Measurements from ENCODE around the gene MARK3. TPM values are rescaled to one million over a fixed set of nuclear protein-coding genes. Genes with fewer than 3 reads are reported as not detected.
"Not testable (repeated sequence)": the region's sequence is repeated elsewhere in the genome, so short reads cannot be mapped to it uniquely, and the experiment has no call there.

Gene MARK3
- total and polyA plus RNA-seq, 2 donors, result 44.4 to 130 TPM

DNA sequence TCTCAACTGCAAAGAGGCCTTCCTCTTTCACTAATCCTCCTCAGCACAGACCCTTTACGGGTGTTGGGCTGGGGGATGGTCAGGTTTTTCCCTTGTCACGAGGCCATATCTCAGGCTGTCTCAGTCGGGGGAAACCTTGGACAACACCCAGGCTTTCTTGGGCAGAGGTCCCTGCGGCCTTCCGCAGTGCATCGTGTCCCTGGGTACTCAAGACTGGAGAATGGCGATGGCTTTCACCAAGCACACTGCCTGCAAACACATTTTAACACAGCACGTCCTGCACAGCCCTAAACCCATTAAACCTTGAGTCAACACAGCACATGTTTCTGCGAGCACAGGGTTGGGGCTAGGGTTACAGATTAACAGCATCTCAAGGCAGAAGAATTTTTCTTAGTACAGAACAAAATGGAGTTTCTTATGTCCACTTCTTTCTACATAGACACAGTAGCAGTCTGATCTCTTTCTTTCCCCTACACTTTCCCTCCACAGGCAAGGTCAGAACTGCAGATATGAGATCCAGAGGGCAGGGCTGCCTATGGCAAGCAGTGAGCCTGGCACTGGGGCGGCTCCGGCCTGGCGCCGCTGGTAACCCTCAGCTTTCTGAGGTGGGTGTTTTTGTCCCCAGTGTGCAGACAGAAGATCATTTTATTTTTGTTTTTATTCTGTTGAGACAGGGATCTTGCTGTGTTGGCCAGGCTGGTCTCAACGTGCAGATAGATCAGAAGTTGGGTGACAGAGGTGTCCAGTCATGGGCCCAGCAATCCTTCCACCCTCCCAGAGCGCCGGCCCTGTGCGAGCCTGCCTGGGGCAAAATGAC is 140.4 kb downstream of the MARK3 start:
- 56% methylated on average over 17 of the region's 17 CpGs for WGBS
- peak; percentile 81 for DNase-seq (ENCODE audit: extremely low spot score)
- not testable (repeated sequence) for H3K4me3 ChIP-seq (ENCODE audit: low read depth, low read length); H3K27ac ChIP-seq (ENCODE audit: low read depth); H3K36me3 ChIP-seq (ENCODE audit: insufficient read depth); H3K4me1 ChIP-seq (ENCODE audit: insufficient read depth)

DNA sequence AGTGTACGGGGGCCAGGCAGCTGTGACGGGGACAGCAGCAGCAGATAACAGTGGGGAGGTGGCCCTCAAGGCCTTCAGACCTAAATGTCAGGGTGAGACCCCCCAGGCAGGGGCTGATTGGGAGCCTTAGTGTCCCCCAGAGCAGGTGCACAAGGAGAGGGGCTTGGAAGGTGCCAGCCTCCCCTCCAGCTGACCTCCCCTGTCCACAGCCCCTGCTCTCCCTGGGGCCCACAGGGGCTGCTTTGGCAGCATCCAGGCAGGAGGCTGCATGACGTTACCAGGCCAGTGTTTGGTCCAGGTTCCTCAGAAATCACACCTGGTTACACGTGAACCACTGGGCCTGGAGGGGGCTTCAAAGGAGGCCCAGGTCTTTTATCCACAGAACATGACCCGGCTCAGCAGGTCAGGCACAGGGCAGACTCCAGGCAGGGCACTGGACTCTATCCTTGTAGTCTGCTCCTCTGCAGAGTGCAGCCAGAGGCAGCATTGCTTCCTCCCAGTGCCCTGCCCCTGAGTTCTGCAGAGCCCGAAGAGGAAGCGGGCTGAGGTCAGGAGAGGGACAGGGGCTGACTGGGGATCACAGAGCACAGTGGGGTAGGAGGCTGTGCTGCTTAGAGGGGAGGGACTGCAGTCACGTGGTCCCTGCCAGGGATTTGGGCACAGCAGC is 141.2 kb downstream of the MARK3 start:
- no peak overlapping the region for H3K4me3 ChIP-seq (ENCODE audit: low read depth, low read length)
- no peaks in the 10 kb centered on the region for H3K36me3 ChIP-seq (ENCODE audit: insufficient read depth)
- no peak overlapping the region for H3K27ac ChIP-seq (ENCODE audit: low read depth)

DNA sequence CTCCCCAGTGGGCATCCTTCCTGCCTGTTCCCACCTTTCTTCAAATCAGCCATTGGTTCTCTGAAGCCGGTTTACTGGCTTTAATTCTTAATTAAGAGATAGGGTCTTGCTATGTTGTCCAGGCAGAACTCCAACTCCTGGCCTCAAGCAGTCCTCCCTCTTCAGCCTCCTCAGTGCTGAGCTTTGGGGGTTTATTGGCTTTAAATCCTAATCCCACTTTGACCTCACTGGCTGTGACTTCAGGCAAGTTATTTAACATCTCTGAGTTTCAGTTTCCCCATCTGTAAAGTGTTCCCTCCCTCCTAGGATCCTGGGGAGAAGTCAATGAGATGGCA is 141.7 kb downstream of the MARK3 start:
- 85% methylated on average over 1 of the region's 1 CpG for WGBS
- no peak overlapping the region for H3K4me3 ChIP-seq (ENCODE audit: low read depth, low read length)
- H3K36me3 ChIP-seq (ENCODE audit: insufficient read depth), result no peaks in the 10 kb centered on the region
- peaks cover 8% of the 10 kb centered on the region for H3K4me1 ChIP-seq (ENCODE audit: insufficient read depth)
- H3K27ac ChIP-seq (ENCODE audit: low read depth), result no peak overlapping the region
- no peak for DNase-seq (ENCODE audit: extremely low spot score)

More for the DNA sequence above, 141.2 kb downstream of the MARK3 start:
- 75% methylated on average over 8 of the region's 8 CpGs for WGBS
- H3K4me1 ChIP-seq (ENCODE audit: insufficient read depth), result peaks cover 8% of the 10 kb centered on the region
- no peak for DNase-seq (ENCODE audit: extremely low spot score)

DNA sequence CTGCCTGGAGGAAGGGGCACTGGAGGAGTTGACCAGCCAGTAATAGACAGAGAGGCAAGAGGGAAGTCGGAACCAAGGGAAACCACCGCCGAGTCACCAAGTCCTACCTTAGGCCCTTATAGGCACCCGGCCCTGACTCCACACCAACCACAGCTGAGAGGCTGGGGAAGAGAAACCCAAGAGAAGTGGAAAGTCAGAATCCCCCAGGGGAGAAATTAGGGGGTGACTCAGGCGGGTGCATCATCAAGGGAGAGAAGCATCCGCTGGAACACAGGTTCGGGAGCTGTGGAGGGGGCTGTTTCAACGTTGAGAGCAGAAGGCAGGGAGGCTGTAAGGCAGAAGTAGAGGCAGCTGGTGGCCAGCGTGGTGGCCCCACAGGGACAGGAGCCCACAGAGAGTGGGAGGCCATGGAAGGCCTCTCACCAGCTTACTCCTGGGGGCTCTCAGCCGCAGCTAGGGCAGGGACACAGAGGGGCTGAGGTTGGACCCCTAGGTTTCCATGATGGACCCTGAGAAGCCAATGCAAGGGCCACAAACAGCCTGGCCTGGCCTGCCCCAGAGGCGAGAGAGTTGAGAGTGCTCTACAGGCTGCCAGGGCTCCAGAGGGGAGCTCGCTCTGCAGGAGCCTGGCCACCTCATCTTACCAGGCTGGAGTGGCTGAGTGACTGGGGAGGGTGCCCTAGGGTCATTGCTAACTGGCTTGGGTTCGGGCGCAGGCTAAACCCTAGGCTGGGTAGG is 142.4 kb downstream of the MARK3 start:
- Histone ChIP-seq H3K27ac (ENCODE audit: low read depth) (peak overlapping the region; percentile 79), H3K4me1 (ENCODE audit: insufficient read depth) (peaks cover 8% of the 10 kb centered on the region), H3K4me3 (ENCODE audit: low read depth, low read length) (no peak overlapping the region), H3K36me3 (ENCODE audit: insufficient read depth) (no peaks in the 10 kb centered on the region)
- DNase-seq (ENCODE audit: extremely low spot score), result no peak
- 84% methylated on average over 14 of the region's 14 CpGs for WGBS

DNA sequence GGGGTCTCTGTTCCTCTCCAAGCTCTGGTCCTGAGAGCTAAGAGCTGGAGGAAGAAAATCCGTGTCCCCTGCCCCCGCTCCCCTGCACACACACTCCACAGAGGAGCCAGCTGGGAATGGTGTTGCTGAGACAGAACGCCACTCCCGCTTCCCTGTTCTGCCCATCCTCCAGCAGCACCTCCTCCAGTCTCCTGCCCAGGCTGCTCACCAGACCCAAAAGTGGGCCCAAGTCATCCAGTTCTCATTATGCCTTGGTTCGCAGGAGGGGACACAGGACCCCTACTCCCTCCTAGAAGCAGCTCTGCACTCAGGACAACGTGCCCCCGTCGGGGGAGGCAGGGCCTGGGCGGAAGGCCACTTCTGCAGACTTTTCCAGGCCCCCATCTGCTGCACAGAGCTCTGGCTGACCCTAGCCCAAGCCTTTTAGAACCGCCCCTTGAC is 143.0 kb downstream of the MARK3 start:
- no peak for DNase-seq (ENCODE audit: extremely low spot score)
- WGBS, result 42% methylated on average over 10 of the region's 10 CpGs
- Histone ChIP-seq H3K36me3 (ENCODE audit: insufficient read depth) (no peaks in the 10 kb centered on the region), H3K27ac (ENCODE audit: low read depth) (peak overlapping the region; percentile 79), H3K4me1 (ENCODE audit: insufficient read depth) (peaks cover 8% of the 10 kb centered on the region), H3K4me3 (ENCODE audit: low read depth, low read length) (peak overlapping the region; percentile 75)

DNA sequence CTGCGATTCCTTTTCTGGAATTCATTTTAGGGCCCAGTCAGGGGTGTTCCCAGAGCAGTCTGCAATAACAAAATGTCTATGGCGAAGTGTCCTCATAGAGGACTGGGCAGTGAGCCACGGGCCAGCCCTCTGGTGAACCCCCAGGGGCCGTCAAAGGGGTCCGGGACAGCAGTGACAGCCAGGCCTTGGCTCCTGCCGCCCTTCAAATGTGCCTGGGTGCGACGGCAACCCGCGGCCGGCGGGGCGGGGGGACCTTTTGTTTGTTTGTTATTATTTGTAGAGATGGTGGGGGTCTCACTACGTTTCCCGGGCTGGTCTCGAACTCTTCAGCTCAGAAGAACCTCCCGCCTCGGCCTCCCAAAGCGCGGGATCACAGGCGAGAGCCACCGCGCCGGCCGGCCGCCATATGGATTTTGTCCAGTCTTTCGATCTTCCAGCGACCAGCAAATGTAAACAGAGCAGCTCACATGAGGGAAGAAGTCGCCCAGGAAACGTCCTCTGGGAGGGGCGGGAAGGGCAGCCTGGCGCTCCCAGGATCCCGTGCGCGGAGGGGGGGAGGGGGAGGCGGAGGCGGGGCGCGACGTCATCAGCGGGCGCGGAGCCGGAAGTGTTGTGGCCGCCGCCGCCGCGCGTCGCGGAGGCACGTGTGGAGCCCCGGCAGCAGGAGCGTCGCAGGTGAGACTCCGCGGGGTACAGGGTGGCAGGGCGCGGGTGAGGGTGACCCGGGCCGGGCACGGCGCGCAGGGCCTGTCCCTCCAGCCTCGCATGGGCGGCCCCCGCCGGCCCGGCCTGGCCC is 143.6 kb downstream of the MARK3 start, which contains the start of gene TRMT61A:
TSS of gene TRMT61A (plus strand) at position 610 of the 796 bp plus-strand sequence. CDS start 783 bp downstream, outside the sequence.
- Histone ChIP-seq H3K36me3 (ENCODE audit: insufficient read depth) (no peaks in the 10 kb centered on the region), H3K4me1 (ENCODE audit: insufficient read depth) (peaks cover 8% of the 10 kb centered on the region), H3K4me3 (ENCODE audit: low read depth, low read length) (peak within 1 kb of the TSS; percentile 75), H3K27ac (ENCODE audit: low read depth) (peak within 1 kb of the TSS; percentile 79)
- DNase-seq (ENCODE audit: extremely low spot score), result peak; percentile 76
- WGBS, result 3% methylated on average over 69 of the region's 70 CpGs

DNA sequence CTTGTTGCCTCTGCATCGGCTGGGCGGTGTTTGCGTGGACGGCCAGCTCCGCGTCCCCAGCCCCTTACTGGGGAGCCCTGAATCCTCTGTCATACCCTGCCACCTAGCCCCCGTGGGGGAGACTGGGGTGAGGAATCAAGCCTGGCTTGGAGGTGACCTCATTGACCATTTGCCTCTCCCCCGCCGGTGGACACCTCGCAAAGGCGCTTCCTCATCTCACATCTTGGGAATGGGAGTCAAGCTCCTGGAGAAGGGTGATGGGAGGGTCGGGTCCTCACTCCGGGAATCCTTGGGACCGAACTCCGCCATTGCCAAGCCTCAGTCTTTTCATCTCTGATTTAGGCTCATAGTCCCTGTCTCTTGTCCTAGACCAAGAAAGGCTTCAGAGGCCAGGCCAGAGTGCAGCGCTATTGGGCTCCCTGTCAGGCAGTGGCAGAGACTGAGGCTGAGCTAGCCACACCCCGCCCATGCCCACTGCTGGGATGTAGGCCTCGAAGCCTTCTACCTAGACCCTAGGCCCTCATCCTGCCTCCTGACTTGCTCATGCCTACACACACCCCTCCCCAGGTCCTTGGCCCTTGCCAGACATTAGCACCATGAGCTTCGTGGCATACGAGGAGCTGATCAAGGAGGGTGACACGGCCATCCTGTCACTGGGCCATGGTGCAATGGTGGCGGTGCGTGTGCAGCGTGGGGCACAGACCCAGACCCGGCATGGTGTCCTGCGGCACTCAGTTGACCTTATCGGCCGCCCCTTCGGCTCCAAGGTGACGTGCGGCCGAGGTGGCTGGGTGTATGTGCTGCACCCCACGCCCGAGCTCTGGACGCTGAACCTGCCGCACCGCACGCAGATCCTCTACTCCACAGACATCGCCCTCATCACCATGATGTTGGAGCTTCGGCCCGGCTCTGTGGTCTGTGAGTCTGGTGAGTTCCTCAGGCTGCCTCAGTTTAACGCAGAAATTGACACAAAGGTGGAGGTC is 144.5 kb downstream of the MARK3 start:
- 50% methylated on average over 42 of the region's 42 CpGs for WGBS
- peak overlapping the region; percentile 75 for H3K4me3 ChIP-seq (ENCODE audit: low read depth, low read length)
- DNase-seq (ENCODE audit: extremely low spot score), result no peak
- no peaks in the 10 kb centered on the region for H3K36me3 ChIP-seq (ENCODE audit: insufficient read depth)
- peaks cover 8% of the 10 kb centered on the region for H3K4me1 ChIP-seq (ENCODE audit: insufficient read depth)
- no peak overlapping the region for H3K27ac ChIP-seq (ENCODE audit: low read depth)

DNA sequence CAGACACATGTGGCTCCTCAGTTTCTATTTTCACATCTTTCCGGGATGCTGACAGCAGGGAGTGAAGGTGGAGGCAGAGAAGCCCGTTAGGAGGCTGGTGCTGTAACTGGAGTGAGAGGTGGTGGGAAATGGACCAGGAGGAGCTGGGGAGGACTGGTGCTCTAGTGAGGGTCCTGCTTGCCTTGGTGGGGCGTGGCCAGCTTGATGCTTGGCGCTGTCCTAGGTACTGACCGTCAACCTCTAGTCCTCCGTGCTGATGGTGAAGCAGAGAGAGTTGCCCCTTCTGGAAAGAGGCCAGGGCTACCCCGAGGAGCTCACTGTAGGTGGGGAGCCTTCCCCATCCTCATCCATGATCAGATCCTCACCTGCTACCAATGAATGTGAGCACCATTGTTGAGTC is 145.2 kb downstream of the MARK3 start:
- WGBS, result 57% methylated on average over 7 of the region's 7 CpGs
- Histone ChIP-seq H3K4me1 (ENCODE audit: insufficient read depth) (peaks cover 8% of the 10 kb centered on the region), H3K4me3 (ENCODE audit: low read depth, low read length) (no peak overlapping the region), H3K36me3 (ENCODE audit: insufficient read depth) (no peaks in the 10 kb centered on the region), H3K27ac (ENCODE audit: low read depth) (no peak overlapping the region)
- no peak for DNase-seq (ENCODE audit: extremely low spot score)

DNA sequence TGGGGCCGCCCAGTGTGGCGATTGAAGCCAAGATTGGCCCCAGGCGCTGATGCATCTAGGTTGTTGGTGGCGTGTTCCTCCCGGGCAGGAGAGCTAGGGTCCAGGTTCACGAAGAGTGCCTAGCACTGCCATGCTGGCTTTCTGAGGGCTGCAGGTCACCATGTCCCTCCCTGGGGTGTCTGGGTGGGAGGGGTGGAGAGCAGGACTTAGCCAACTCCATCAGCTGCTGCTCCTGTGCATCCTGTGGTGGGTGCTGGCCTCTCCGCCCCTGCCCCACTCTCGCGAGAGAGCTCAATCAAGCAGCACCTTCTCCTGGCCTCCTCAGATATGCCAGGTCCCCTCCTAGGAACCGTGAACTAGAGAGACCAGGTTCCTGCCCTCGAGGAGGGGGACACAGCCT is 145.6 kb downstream of the MARK3 start:
- Histone ChIP-seq H3K4me1 (ENCODE audit: insufficient read depth) (peaks cover 8% of the 10 kb centered on the region), H3K36me3 (ENCODE audit: insufficient read depth) (no peaks in the 10 kb centered on the region), H3K4me3 (ENCODE audit: low read depth, low read length) (no peak overlapping the region), H3K27ac (ENCODE audit: low read depth) (no peak overlapping the region)
- WGBS, result 91% methylated on average over 11 of the region's 11 CpGs
- DNase-seq (ENCODE audit: extremely low spot score), result no peak

DNA sequence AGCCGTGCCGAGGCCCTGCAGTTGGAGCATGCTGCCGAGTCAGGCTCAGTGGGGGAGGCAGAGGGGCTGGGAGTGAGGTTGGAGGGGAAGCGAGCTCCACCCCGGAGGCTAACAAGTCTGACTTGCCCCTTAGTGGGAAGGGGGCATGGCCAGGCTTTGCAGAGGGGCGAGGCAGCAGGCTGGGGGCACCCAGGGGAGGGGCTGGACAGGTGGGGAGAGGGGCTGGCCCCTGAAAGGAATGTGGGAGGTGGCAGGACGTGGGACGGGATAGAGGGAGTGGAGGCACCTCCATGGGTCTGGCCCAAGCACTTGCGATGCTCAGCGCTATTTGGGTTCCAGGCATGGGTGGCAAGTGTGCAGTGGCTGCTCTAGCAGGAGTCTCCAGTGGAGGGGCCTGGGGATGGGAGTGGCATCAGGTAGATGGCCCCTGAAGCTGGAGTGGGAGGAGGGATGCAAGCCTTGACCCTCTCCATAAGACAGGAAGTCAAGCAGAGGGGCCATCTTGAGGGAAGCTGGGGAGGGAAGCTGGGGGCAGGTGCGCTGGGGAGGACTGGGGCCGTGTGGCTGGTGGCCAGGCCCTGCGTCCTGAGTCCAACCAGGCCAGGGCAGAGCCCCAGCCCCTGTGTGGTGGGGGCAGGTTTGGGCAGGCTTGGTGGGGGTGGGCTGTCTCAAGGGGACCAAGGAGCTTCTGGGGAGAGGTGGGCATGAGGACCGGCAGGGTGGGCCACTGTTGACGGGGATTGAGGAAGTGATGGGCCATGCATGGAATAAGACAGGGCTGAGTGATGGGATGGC is 146.4 kb downstream of the MARK3 start:
- no peaks in the 10 kb centered on the region for H3K36me3 ChIP-seq (ENCODE audit: insufficient read depth)
- no peak overlapping the region for H3K27ac ChIP-seq (ENCODE audit: low read depth)
- peaks cover 8% of the 10 kb centered on the region for H3K4me1 ChIP-seq (ENCODE audit: insufficient read depth)
- no peak overlapping the region for H3K4me3 ChIP-seq (ENCODE audit: low read depth, low read length)
- no peak for DNase-seq (ENCODE audit: extremely low spot score)
- 87% methylated on average over 15 of the region's 15 CpGs for WGBS

DNA sequence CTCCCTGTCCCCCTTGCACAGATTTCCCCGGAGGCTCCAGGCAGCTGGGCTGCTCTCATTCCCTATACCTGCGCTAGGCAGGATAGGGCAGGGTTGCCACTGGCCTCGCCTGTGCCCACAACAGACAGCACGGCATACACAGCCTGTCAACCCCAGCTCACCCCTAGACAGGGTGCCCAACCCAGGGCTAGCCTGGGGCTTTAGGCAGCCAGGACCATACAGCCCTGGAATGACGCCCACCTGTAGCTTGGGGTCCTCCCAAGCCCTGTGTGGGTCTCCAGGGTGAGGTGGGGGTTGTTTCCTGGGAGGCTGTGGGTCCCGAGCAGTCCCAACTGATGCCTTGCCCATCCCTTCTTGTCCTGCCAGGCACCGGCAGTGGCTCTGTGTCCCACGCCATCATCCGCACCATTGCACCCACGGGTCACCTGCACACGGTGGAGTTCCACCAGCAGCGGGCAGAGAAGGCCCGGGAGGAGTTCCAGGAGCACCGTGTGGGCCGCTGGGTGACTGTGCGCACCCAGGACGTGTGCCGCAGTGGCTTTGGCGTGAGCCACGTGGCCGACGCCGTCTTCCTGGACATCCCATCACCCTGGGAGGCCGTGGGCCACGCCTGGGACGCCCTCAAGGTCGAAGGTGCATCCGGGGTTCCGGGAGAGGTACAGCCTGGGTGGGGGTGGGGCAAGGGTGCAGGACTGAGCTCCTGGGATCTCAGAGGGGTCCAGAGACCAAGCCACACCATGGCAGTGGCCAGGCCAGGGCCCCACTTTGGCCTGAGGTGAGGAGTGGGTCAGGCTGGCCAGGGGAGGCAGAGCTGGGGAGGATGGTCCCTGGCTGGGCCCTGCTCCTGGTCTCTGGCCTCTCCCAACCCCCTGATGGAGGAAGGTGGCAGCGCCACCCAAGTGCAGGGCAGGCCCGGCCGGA is 147.3 kb downstream of the MARK3 start:
- Histone ChIP-seq H3K4me1 (ENCODE audit: insufficient read depth) (peaks cover 8% of the 10 kb centered on the region), H3K27ac (ENCODE audit: low read depth) (peak overlapping the region; percentile 0), H3K4me3 (ENCODE audit: low read depth, low read length) (no peak overlapping the region), H3K36me3 (ENCODE audit: insufficient read depth) (no peaks in the 10 kb centered on the region)
- no peak for DNase-seq (ENCODE audit: extremely low spot score)
- 81% methylated on average over 32 of the region's 32 CpGs for WGBS
